HT-29 (cell line): ENCODE results near the gene PAXX. TPM values are rescaled to one million over a fixed set of nuclear protein-coding genes. Genes with fewer than 3 reads are reported as not detected.

Experiments used
- DNase-seq: peaks from one replicate; pipeline ENCODE4 v3.0.0-alpha.2; 2015; ENCODE audit warnings: low spot score
- total RNA-seq: library from RNA; depleted of rRNA; stranded (reverse); fragments of >200 nt; shearing (Covaris generic); gene quantifications from 2 replicates; pipeline ENCODE4 v1.2.3, GENCODE V29; 2014

The PAXX gene
- total RNA-seq, 1 experiment from 2014 or later = 169 TPM

GRCh38 chr9:136964833-136965422 lies 27.3 kb upstream of the PAXX start:
- DNase-seq = no peak

- DNase-seq = no peak
Measured at GRCh38 chr9:136965771-136966484, 26.3 kb upstream of the PAXX start.

- DNase-seq = no peak
Measured at GRCh38 chr9:136968333-136969127, 23.7 kb upstream of the PAXX start.

- no peak for DNase-seq
Measured at GRCh38 chr9:136969150-136969549, 23.1 kb upstream of the PAXX start.

- no peak for DNase-seq
Measured at GRCh38 chr9:136969774-136970173, 22.4 kb upstream of the PAXX start.

- no peak for DNase-seq
Measured at GRCh38 chr9:136970361-136970760, 21.9 kb upstream of the PAXX start.

GRCh38 chr9:136971746-136972145 lies 20.5 kb upstream of the PAXX start:
- DNase-seq = no peak

GRCh38 chr9:136972335-136972734 lies 19.9 kb upstream of the PAXX start:
- DNase-seq = no peak

GRCh38 chr9:136972743-136973142 lies 19.5 kb upstream of the PAXX start:
- DNase-seq = no peak

- DNase-seq = no peak
Measured at GRCh38 chr9:136973618-136974617, 18.3 kb upstream of the PAXX start.

GRCh38 chr9:136974817-136975535 lies 17.2 kb upstream of the PAXX start:
- DNase-seq = no peak

- DNase-seq = no peak
Measured at GRCh38 chr9:136975644-136976043, 16.6 kb upstream of the PAXX start.

- DNase-seq = no peak
Measured at GRCh38 chr9:136977223-136977622, 15.0 kb upstream of the PAXX start, which contains the start of gene PTGDS. PTGDS (plus strand) TSS chr9:136977504; CDS start chr9:136977579, 75 bp downstream.

GRCh38 chr9:136977649-136978072 lies 14.6 kb upstream of the PAXX start:
- DNase-seq = no peak

- DNase-seq = no peak
Measured at GRCh38 chr9:136978073-136978864, 14.0 kb upstream of the PAXX start.

GRCh38 chr9:136978865-136979544 lies 13.2 kb upstream of the PAXX start:
- no peak for DNase-seq

GRCh38 chr9:136979769-136980587 lies 12.2 kb upstream of the PAXX start:
- DNase-seq = no peak
